RWPE1 (cell line): ENCODE results near the gene GGACT.

Source experiments
- CTCF ChIA-PET: fragments of 350-600 bp; sonication (Branson Sonifier 250); formaldehyde crosslinking; extraction: SDS; loops from one replicate; lab custom pipeline; 2021; lab: Yijun Ruan, JAX
- POLR2A ChIA-PET: fragments of 400-600 bp; formaldehyde crosslinking; extraction: SDS; loops from one replicate; lab custom pipeline; 2020; ENCODE audit warnings: antibody characterized with exemption; ENCODE audit not compliant: low non-redundant PET; lab: Yijun Ruan, JAX
- DNase-seq: peaks from one replicate; pipeline ENCODE4 v3.0.0; 2012; ENCODE audit warnings: low spot score
- H3K27ac ChIP-seq: fragments of 450-650 bp; 2 replicates; pipeline ENCODE4 v1.5.1; 2017
- CTCF ChIP-seq: fragments of 450-650 bp; conservative IDR thresholded peaks from 2 replicates; pipeline ENCODE4 v1.5.1; 2017; ENCODE audit warnings: low read depth, mild to moderate bottlenecking

GGACT gene

GRCh38 chr13:100543872-100544602 lies 44.6 kb downstream of the GGACT start:
- H3K27ac ChIP-seq: no peak overlapping the region
- TF ChIP-seq CTCF: no peak
- CTCF ChIA-PET: no interaction called here
- no peak for DNase-seq
- POLR2A ChIA-PET: no interaction called here

GRCh38 chr13:100542826-100543156 lies 45.8 kb downstream of the GGACT start:
- H3K27ac ChIP-seq: peak overlapping the region; percentile 77
- ChIA-PET POLR2A (no interaction called here), CTCF (interaction anchor here (0.6 to 1.4 kb wide), 8 partner anchors 8 to 964 kb away, joined by 3 to 8 read pairs (median 4); no protein-coding TSS in a partner anchor)
- peak; percentile 47 for TF ChIP-seq CTCF
- DNase-seq: peak; percentile 45

GRCh38 chr13:100541897-100542825 lies 46.4 kb downstream of the GGACT start:
- POLR2A ChIA-PET: no interaction called here
- CTCF ChIA-PET: interaction anchor here (0.6 to 1.4 kb wide), 6 partner anchors 9 to 963 kb away, joined by 3 to 8 read pairs (median 4); no protein-coding TSS in a partner anchor
- H3K27ac ChIP-seq: peak overlapping the region; percentile 77
- peak; percentile 34 for DNase-seq
- TF ChIP-seq CTCF: no peak

- no peak for DNase-seq
- H3K27ac ChIP-seq: no peak overlapping the region
- ChIA-PET CTCF (no interaction called here), POLR2A (no interaction called here)
- TF ChIP-seq CTCF: no peak
Observed at GRCh38 chr13:100540621-100541020, 48.0 kb downstream of the GGACT start.

GRCh38 chr13:100537951-100538462 lies 50.6 kb downstream of the GGACT start:
- ChIA-PET POLR2A (no interaction called here), CTCF (no interaction called here)
- DNase-seq: no peak
- H3K27ac ChIP-seq: no peak overlapping the region
- TF ChIP-seq CTCF: no peak

GRCh38 chr13:100537486-100537885 lies 51.1 kb downstream of the GGACT start:
- no peak overlapping the region for H3K27ac ChIP-seq
- POLR2A ChIA-PET: no interaction called here
- CTCF ChIA-PET: no interaction called here
- no peak for TF ChIP-seq CTCF
- DNase-seq: no peak
